Loucy (cell line): Measurements from ENCODE around the gene BABAM2.

Experiments
- H2AFZ ChIP-seq: fragments of 200-600 bp; sonication (generic); 2 replicates; pipeline ENCODE4 v1.6.0; 2016; ENCODE audit warnings: antibody characterized with exemption, mild to moderate bottlenecking, low read length, moderate library complexity
- H3F3A ChIP-seq: fragments of 200-600 bp; 2 replicates; pipeline ENCODE4 v1.6.0; 2016; ENCODE audit warnings: antibody characterized with exemption, low read depth, mild to moderate bottlenecking
- H3K27me3 ChIP-seq: fragments of 200-600 bp; sonication (generic); 2 replicates; pipeline ENCODE4 v1.6.1; 2014; ENCODE audit warnings: low read length, mild to moderate bottlenecking; ENCODE audit not compliant: insufficient read depth, poor library complexity, severe bottlenecking
- H3K36me3 ChIP-seq: fragments of 200-600 bp; sonication (generic); 2 replicates; pipeline ENCODE4 v1.6.1; 2016; ENCODE audit warnings: low read length; ENCODE audit not compliant: insufficient read depth
- H3K4me1 ChIP-seq: fragments of 200-600 bp; sonication (generic); 2 replicates; pipeline ENCODE4 v1.5.1; 2014; ENCODE audit warnings: low read length, mild to moderate bottlenecking; ENCODE audit not compliant: insufficient read depth, poor library complexity, severe bottlenecking
- H3K4me2 ChIP-seq: fragments of 200-600 bp; sonication (generic); 2 replicates; pipeline ENCODE4 v1.6.0; 2014; ENCODE audit warnings: antibody characterized with exemption, low read length, low read depth, mild to moderate bottlenecking; ENCODE audit not compliant: poor library complexity, severe bottlenecking
- H3K4me3 ChIP-seq: fragments of 200-600 bp; sonication (generic); 2 replicates; pipeline ENCODE4 v1.5.1; 2014; ENCODE audit warnings: low read length, mild to moderate bottlenecking, mixed read lengths; ENCODE audit not compliant: poor library complexity, severe bottlenecking
- H3K79me2 ChIP-seq: fragments of 200-600 bp; sonication (generic); 2 replicates; pipeline ENCODE4 v1.6.1; 2014; ENCODE audit warnings: low read length; ENCODE audit not compliant: insufficient read depth
- H3K9ac ChIP-seq: fragments of 200-600 bp; sonication (generic); 2 replicates; pipeline ENCODE4 v1.6.0; 2014; ENCODE audit warnings: mild to moderate bottlenecking, low read depth, low read length, moderate library complexity; ENCODE audit not compliant: poor library complexity, severe bottlenecking
- H3K9me2 ChIP-seq: fragments of 200-600 bp; sonication (generic); replicated peaks from 2 replicates; pipeline ENCODE4 v1.6.1; 2016; ENCODE audit warnings: low read depth, low read length, mixed read lengths
- H3K9me3 ChIP-seq: fragments of 200-600 bp; sonication (generic); 2 replicates; pipeline ENCODE4 v1.6.1; 2014; ENCODE audit warnings: mild to moderate bottlenecking, antibody characterized with exemption, low read length, low read depth; ENCODE audit not compliant: insufficient read depth
- H4K20me1 ChIP-seq: fragments of 200-600 bp; sonication (generic); 2 replicates; pipeline ENCODE4 v1.6.0; 2014; ENCODE audit warnings: antibody characterized with exemption, low read length, mild to moderate bottlenecking; ENCODE audit not compliant: insufficient read depth, poor library complexity, severe bottlenecking
- CTCF ChIP-seq: fragments of 200-600 bp; sonication (generic); conservative IDR thresholded peaks from 2 replicates; pipeline ENCODE4 v1.5.1; 2014; ENCODE audit warnings: mild to moderate bottlenecking, antibody characterized with exemption, low read length
- EZH2phosphoT487 ChIP-seq: fragments of 200-600 bp; IDR thresholded peaks from 2 replicates; pipeline ENCODE4 v1.6.1; 2018; ENCODE audit warnings: antibody characterized with exemption, mild to moderate bottlenecking, moderate library complexity, borderline replicate concordance

The BABAM2 gene

DNA sequence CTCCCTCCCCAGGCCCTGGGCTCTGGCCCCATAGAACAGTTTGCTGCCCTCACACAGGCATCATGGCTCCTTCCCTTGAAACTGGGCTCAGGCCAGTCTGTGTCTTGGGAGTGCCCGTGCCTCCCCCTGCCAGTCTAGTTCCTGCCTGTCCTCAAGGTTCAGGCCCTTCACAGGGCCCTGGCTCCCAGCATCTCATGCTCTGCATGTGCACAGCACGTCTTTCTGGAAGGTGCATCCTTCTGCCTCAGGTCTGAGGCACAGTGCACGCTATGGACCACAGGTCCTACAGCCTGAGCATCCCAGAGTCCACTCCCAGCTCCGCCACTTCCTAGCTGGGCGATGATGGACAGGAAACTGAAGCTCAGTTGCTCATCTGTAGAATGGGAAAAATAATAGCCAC lies 466.5 kb downstream of the BABAM2 start:
- TF ChIP-seq EZH2phosphoT487 (no peak), CTCF (no peak)
- Histone ChIP-seq H3K9me2 (no peaks in the 10 kb centered on the region), H3K27me3 (no peaks in the 10 kb centered on the region), H3K4me3 (no peak overlapping the region), H3K9me3 (no peaks in the 10 kb centered on the region), H3K4me1 (peaks cover 55% of the 10 kb centered on the region), H3K36me3 (no peaks in the 10 kb centered on the region), H3K9ac (peak overlapping the region; percentile 46), H3K4me2 (no peak overlapping the region), H3K79me2 (peaks cover 15% of the 10 kb centered on the region; the same call in 1 of the 2 replicates), H4K20me1 (no peaks in the 10 kb centered on the region), H2AFZ (no peak overlapping the region), H3F3A (no peaks in the 10 kb centered on the region)

DNA sequence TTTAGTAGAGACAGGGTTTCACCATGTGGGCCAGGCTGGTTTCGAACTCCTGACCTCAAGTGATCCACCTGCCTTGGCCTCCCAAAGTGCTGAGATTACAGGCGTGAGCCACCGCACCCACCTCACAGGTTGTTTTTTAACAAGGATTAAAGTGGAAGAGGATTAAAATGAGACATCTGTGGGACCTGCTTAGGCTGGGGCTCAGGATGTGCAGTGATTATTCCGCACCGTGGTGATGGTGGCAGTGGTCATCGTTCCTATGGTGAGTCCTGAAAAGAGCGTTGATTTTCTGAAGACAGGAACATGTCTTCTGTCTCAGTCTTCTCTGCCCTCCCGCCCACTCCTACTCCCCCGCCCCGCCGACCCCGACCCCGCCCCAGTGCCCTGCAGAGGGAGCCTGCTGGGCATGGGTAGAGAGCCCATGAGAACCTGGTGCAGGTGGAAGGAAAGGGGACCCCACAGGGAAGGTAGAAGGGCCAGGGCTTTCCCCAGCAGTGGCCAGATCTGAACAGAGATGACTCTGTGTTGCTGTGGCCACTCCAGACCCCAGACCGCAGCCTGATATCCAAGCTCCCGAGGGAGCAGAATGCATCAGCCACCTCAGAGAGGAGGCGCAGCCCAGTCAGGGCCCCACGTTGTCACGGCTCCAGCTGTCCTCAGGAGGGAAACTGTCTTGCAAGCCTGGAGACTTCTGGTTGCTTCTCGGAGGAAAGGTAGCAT lies 467.6 kb downstream of the BABAM2 start:
- Histone ChIP-seq H4K20me1 (no peaks in the 10 kb centered on the region), H3K36me3 (no peaks in the 10 kb centered on the region), H3K27me3 (no peaks in the 10 kb centered on the region), H3K79me2 (peaks cover 17% of the 10 kb centered on the region; the same call in 1 of the 2 replicates), H3K9ac (peak overlapping the region; percentile 64), H3K4me3 (no peak overlapping the region), H3K4me1 (peaks cover 65% of the 10 kb centered on the region), H3K9me3 (no peaks in the 10 kb centered on the region), H3K9me2 (no peaks in the 10 kb centered on the region), H3K4me2 (peak overlapping the region; percentile 74), H2AFZ (no peak overlapping the region), H3F3A (no peaks in the 10 kb centered on the region)
- TF ChIP-seq EZH2phosphoT487 (no peak), CTCF (no peak)

DNA sequence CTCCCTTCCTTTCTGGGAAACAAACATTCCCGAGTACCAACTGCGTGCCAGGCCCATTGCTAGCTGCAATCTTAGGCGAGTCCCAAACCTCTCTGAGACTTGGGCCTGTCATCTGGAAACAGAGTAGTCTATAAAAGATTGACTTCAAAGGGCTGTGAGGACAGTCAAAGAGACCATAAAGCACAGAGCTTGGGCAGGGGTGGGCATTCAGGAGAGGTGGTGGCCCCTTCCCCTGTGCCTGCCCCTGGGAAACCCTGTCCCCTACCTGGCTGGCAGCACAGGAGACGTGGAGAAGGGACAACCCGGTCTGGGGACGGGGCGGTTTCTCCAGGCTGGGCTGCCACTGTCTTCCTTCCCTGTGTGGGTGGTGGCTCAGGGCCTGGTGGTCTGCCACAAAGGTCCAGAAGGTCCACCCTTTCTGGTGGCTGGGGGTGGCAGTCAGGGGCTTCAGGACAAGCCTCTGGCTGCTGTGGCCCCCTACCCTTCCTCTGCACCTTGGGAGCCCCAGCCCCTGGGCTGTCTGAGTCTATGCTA lies 468.2 kb downstream of the BABAM2 start:
- Histone ChIP-seq H2AFZ (no peak overlapping the region), H3F3A (no peaks in the 10 kb centered on the region), H4K20me1 (no peaks in the 10 kb centered on the region), H3K9ac (peak overlapping the region; percentile 64), H3K9me2 (no peaks in the 10 kb centered on the region), H3K36me3 (no peaks in the 10 kb centered on the region), H3K4me3 (peak overlapping the region; percentile 55), H3K9me3 (no peaks in the 10 kb centered on the region), H3K27me3 (no peaks in the 10 kb centered on the region), H3K4me2 (peak overlapping the region; percentile 74), H3K79me2 (peaks cover 17% of the 10 kb centered on the region; the same call in 1 of the 2 replicates), H3K4me1 (peaks cover 72% of the 10 kb centered on the region)
- TF ChIP-seq EZH2phosphoT487 = no peak
